CD4-positive, alpha-beta T cell treated with Interleukin-6 at 100 ng/mL for 8 hours (primary cell): ENCODE measurements around the gene TMEM106A.
"Not testable (repeated sequence)": the region's sequence is repeated elsewhere in the genome, so short reads cannot be mapped to it uniquely, and the experiment has no call there.

ENCODE experiments used
- DNase-seq: peaks from one replicate; pipeline ENCODE4 v3.0.0-alpha.2; 2020; ENCODE audit warnings: mixed read lengths, low spot score

TMEM106A gene

DNA sequence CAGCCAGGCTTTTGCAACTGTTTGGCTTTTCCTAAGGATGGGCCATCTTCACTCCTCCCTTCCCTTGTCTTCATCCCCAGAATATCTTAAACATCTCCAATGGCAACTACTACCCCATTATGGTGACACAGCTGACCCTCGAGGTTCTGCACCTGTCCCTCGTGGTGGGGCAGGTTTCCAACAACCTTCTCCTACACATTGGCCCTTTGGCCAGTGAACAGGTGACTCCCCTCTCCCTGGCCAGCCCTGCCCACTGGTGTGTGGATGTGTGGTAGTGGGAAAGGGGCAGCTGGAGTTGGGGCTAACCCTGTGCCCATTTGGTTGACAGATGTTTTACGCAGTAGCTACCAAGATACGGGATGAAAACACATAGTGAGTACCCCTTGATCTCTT is 4.7 kb downstream of the TMEM106A start:
- DNase-seq, result no peak

DNA sequence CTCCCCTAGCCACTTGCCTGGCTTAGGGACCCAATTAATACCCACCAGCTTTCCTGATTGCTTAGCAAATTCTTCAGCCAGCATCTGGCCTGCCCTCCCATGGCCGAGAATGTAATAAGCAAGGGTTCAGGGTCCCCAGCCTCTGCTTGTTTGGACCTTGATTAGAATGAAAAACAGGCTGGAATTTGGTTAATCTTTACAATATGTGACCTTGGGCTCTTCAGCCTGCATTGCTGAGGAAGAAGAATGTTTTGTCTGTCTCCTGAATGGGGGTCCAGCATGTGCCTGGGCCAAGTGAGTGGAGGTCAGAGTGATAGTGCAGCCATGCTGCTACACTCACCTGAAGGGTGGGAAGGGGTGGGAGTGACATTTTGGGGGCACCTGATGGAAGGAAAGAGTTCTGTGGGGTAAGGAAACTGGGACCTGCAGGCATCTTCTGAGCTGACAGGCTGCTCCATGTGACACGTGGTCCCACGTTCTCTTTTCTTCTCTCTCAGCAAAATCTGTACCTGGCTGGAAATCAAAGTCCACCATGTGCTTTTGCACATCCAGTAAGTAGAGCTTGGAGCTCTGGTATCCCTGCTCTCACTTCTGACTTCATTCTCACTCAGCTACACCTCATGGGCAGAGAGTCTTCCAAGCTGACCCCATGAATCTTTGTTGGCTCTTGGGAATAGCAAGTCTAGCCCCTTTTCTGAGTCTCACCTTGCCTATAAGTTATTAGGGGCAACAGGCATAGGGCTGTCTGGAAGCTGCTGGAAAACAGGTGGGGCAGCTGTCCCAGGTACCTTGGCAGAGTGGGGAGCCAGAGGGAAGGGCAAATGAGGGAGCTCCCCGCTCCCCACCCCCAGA is 5.3 kb downstream of the TMEM106A start:
- DNase-seq, result no peak

DNA sequence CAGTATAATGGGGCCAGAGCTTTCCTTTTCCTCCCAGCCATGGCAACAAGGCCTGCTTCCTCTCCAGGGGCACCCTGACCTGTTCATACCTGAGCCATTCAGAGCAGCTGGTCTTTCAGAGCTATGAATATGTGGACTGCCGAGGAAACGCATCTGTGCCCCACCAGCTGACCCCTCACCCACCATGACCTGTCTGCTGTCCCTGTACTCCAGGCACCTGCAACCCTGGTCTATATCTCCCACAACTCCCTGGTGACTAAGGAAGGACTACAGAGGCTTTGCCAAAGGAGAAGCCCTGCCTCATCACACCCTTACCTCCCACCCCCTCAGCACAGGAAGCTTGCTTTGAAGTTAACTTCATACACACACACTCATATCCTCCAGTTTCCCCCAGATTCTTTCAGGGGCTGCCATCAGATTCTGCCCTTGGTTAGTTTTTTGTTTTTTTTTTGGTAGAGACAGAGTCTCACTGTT is 6.0 kb downstream of the TMEM106A start:
- no peak for DNase-seq

DNA sequence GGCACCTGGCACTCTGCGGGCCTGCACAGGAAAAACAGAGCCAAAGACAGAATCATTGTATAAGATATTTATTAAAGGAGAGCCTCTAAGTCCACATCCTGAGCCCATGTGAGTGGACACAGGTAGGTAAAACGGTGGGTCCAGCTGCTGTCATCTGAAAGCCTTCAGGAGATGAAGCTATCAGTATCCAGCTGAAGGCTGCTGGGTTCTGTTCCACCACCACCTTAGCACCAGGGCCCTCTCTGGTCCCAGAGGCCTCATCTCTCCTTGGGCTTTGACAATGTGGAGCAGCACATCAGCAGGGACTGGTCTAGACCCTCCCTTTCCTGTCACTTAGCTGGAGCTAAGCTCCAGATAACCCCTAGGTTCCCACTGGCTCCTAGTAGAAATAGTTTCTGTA is 7.3 kb downstream of the TMEM106A start:
- DNase-seq, result no peak

DNA sequence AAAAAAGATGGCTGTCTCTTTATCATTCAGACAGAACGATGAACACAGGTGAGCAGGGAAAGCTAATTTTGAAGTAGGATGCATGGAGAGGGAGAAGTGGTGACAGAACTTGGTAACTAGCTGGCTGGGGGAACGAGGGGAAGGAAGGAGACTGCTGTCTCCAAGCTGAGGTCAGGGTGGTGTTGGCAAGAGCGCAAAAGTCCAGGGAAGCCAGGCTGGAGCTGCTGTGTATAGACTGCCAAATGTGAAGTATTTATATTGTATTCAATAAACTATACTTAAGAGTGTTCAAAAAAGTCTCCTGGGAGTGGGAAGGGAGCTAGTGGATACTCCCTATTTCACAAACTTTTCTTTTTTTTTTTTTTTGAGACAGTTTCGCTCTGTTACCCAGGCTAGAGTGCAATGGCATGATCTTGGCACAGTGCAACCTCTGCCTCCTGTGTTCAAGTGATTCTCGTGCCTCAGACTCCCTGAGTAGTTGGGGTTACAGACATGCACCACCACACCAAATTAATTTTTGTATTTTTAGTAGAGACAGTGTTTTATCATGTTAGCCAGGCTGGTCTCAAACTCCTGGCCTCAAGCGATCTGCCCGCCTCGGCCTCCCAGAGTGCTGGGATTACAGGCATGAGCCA is 8.2 kb downstream of the TMEM106A start:
- DNase-seq, result no peak

DNA sequence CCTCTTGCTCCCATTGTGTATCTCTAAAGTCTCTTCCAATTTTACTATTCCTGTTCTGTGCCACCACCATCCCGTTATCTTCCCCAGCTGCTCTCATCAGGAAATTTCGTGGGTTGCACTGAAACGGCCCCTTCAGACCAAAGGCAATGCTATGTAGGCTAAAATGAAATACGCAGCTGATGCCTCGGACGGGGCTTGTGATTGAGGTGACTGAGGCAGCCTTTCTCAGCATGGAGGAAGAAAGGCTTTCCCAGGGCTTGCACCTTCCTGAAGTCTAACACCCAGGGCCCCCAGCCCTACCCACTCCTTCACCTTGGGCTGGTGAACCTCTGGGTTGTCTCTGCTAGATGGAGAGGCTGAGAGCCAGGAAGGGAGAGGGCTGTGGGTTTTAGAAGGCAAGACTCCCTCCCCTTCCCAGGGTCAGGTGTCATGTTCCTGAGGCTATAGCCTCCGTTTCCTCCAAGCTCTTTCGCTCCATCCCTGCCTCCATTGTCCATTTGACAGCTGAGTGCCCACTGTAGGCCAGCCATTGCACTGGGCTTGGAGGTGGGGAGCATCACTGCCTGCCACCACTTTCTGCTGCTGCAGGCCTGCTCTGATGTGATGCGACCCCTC is 8.9 kb downstream of the TMEM106A start:
- DNase-seq, result no peak

DNA sequence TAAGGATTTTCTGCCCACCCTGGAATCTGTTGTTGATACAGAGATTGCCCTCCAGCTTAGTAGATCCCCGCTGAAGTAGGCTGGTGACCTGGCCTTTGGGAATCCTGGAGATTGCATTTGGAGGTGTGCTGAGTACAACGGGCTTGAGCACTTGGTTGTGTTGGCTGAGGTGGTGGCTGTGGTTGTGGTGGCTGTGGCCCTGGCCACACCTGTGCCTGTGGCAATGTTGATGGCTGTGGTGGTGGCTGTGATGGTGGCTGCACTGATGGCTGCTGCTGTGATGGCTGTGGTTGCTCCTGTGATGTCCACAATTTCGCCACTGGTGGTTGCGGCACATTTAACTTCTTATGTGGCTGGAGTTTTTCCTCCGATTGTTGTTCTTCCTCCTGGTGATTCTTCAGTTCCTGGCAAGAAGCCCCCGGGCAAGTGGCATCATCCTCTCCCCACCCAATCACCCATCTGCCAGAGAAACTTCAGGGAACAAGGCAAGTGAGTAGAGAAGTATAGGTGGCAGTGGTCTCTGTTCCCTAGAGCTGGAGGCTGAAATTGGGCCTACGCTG is 12.6 kb downstream of the TMEM106A start:
- no peak for DNase-seq

DNA sequence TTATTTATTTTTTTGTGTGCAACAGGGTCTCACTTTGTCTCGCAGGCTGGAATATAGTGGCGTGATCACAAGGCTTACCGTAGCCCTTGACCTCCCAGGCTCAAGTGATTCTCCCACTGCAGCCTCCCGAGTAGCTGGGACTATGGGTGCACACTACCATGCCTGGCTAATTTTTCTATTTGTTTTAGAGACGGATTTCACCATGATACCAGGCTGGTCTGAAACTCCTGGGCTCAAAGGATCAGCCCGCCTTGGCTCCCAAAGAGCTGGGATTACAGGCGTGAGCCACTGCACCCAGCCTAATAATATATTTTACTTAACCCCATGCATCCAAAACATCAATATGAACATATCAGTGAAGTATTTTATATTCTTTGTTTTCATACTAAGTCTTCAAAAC is 14.7 kb downstream of the TMEM106A start:
- no peak for DNase-seq

DNA sequence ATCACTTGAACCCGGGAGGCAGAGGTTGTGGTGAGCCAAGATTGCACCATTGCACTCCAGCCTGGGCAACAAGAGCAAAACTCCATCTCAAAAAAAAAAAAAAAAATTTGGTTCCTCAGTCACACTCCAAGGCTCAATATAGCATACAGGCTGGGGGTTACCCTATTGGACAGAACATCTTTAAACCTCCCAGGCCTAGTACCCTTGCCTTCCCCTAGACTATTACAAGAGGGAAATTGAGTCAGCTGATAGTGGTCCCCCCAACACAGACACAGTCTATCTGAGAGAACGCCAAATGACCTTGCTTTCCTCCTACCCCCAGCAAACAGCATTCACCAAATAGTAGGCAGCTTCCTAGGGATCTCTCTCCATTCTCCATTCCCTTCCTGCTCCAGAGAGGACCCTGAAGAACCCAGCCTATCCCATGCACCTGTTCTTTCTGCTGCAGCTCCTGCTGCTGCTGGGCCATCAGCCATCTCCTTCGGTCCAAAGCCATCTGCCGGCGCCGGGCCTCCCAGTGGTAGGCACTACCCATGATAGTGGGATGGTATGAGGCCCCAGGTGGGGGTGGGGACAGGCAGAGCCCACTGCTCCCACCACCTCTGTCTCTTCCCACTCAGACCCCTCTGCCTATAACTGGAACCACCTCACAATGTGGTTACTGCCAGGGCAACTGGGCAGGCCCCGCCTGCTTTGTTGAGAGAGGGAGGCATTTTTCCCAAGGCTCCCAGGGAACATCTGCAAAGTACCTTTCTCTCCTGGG is 16.5 kb downstream of the TMEM106A start, which contains the start of gene CCDC200:
CCDC200 (minus strand) TSS at position 604 of the 763 bp plus-strand sequence; CDS start at position 535, 69 bp downstream.
- DNase-seq, result not testable (repeated sequence)

DNA sequence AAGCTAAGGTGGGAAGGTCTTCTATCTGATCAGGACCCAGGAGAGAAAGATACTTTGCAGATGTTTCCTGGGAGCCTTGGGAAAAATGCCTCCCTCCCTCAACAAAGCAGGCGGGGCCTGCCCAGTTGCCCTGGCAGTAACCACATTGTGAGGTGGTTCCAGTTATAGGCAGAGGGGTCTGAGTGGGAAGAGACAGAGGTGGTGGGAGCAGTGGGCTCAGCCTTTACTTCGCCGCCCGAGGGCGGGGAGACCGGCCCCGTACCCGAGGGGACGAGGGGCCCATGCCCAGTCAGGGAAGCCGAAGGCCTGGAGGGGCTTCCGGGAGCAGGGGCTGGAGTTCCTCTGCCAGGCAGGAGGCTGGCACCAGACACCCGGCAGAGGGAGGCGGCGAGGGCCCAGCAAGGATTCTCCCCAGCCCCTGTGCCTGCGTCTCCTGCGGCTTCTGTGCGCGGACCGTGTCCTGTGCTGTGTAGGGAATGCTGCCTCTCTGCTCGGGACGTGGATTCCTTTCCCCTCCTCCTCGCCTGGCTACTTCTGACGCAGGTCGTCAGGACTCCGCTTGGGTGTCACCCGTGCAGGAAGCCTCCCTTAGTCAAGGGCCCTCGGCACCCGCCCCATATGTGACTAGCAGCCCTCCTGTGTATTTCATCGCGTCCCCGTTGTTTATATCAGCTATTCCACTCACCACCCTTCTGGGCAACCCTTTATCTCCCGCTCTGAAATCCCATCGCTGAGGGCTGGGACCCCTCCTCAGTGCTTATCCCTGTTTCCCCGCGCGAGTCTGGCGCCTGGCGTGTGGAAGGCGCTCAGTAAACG is 19.7 kb downstream of the TMEM106A start:
- DNase-seq, result not testable (repeated sequence)

DNA sequence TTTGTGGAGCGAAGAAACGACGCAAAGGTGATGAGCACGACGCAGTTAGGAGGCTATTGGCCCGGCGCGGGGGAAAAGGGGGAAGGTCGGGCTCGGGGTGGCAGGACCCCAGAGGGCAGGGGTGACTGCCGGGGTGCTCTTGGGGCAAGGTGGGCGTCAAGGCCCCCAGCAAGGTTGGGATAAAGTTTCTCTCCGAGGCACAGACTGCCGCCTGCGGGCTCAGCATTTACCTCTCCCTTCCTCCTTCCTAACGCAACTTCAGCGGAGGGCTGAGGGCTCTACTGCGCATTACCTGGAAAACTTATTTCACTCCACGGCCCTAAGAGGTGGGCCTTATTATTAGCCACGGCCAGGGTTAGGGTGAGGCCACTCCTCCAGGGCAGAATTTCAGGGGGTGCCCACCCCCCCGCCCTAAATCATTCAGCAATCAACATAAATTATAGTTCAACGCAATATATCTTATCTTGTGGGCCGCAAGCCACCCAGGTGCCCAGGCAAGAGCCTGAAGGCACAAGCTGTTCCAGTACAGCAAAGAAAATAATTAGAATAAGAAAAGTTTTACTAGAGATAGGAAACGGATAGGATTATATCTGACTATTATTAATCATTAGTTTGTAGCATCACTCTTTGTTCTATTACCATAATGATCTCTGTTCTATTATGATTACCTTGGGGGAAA is 20.5 kb downstream of the TMEM106A start:
- DNase-seq, result not testable (repeated sequence)

DNA sequence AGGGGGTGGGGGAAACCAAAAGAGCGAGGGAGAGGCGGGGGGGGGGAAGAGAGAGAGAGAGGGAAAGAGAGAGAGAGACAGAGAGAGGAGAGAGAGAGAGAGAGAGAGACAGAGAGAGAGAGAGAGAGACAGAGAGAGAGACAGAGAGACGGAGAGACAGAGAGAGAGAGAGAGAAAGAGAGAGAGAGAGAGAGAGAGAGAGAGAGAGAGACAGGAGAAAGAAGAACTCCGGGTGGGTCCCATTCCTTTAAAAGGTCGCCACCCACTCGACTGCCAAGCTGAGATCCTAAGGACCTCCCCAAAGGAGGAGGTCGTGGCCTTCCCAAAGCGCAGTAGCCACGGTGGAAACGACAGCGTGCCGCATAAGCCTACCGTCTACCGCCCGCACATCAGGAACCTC is 21.6 kb downstream of the TMEM106A start:
- DNase-seq, result not testable (repeated sequence)

DNA sequence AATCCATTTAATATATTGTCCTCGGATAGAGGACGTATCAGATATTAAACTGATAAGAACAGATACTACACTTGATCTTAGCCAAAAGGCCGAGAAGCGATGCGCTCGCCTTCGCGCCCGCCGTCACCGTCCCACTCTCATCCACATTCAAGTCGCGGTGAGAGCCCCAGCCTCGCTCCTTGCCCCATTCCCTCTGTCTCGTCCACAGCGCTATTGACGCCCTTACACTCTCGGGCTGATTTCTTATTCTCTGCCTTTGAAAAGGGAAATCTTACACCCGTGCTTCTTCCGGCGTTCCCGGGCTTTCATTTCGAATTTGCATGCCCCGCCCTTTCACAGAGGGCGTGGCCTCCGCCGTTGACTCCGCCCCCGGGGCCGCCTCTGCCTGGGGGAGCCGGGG is 22.2 kb downstream of the TMEM106A start, which contains the start of gene RNU2-1:
RNU2-1 (minus strand) TSS at position 101 of the 400 bp plus-strand sequence.
- not testable (repeated sequence) for DNase-seq

DNA sequence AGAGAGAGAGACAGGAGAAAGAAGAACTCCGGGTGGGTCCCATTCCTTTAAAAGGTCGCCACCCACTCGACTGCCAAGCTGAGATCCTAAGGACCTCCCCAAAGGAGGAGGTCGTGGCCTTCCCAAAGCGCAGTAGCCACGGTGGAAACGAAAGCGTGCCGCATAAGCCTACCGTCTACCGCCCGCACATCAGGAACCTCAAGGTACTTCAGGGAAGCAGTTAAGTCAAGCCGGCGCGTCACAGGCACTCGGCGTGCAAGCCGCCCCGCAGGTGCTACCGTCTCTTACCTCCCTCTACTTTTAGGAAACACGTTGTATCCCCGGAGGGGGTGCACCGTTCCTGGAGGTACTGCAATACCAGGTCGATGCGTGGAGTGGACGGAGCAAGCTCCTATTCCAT is 27.9 kb downstream of the TMEM106A start:
- DNase-seq, result not testable (repeated sequence)

DNA sequence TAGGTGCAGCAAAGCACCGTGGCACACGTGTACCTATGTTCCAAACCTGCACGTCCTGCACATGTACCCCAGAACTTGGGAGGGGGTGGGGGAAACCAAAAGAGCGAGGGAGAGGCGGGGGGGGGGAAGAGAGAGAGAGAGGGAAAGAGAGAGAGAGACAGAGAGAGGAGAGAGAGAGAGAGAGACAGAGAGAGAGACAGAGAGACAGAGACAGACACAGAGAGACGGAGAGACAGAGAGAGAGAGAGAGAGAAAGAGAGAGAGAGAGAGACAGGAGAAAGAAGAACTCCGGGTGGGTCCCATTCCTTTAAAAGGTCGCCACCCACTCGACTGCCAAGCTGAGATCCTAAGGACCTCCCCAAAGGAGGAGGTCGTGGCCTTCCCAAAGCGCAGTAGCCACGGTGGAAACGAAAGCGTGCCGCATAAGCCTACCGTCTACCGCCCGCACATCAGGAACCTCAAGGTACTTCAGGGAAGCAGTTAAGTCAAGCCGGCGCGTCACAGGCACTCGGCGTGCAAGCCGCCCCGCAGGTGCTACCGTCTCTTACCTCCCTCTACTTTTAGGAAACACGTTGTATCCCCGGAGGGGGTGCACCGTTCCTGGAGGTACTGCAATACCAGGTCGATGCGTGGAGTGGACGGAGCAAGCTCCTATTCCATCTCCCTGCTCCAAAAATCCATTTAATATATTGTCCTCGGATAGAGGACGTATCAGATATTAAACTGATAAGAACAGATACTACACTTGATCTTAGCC is 29.1 kb downstream of the TMEM106A start:
- DNase-seq, result not testable (repeated sequence)

DNA sequence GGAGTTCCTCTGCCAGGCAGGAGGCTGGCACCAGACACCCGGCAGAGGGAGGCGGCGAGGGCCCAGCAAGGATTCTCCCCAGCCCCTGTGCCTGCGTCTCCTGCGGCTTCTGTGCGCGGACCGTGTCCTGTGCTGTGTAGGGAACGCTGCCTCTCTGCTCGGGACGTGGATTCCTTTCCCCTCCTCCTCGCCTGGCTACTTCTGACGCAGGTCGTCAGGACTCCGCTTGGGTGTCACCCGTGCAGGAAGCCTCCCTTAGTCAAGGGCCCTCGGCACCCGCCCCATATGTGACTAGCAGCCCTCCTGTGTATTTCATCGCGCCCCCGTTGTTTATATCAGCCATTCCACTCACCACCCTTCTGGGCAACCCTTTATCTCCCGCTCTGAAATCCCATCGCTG is 34.8 kb downstream of the TMEM106A start:
- not testable (repeated sequence) for DNase-seq
